Measurements from ENCODE around the gene SLX4IP.

SLX4IP gene

GRCh38 chr20:10463622-10464021 lies 28.5 kb downstream of the SLX4IP start:
- DNase-seq: no peak

- no peak for DNase-seq
These were observed 30.0 kb downstream of the SLX4IP start for GRCh38 chr20:10465135-10465534.

GRCh38 chr20:10466325-10466724 lies 31.2 kb downstream of the SLX4IP start:
- no peak for DNase-seq

- DNase-seq: no peak
These were observed 31.8 kb downstream of the SLX4IP start for GRCh38 chr20:10466855-10467254.

GRCh38 chr20:10467681-10468339 lies 32.7 kb downstream of the SLX4IP start:
- DNase-seq: no peak

GRCh38 chr20:10468340-10468845 lies 33.3 kb downstream of the SLX4IP start:
- DNase-seq: no peak

- no peak for DNase-seq
These were observed 34.0 kb downstream of the SLX4IP start for GRCh38 chr20:10469056-10469455.

- peak in 27 of 56 donors; percentile 2 to 56 (median 22) for DNase-seq
These were observed 34.5 kb downstream of the SLX4IP start for GRCh38 chr20:10469599-10469998.

GRCh38 chr20:10470276-10470675 lies 35.2 kb downstream of the SLX4IP start:
- no peak for DNase-seq

GRCh38 chr20:10472871-10473270 lies 37.8 kb downstream of the SLX4IP start:
- DNase-seq: no peak

- DNase-seq: peak in 1 of 56 donors; percentile 9
These were observed 39.6 kb downstream of the SLX4IP start for GRCh38 chr20:10474606-10475184.

GRCh38 chr20:10475225-10475624 lies 40.1 kb downstream of the SLX4IP start:
- DNase-seq: no peak

- no peak for DNase-seq
These were observed 41.2 kb downstream of the SLX4IP start for GRCh38 chr20:10476319-10476724.

GRCh38 chr20:10478205-10478604 lies 43.1 kb downstream of the SLX4IP start:
- no peak for DNase-seq

GRCh38 chr20:10478930-10479329 lies 43.8 kb downstream of the SLX4IP start:
- no peak for DNase-seq

GRCh38 chr20:10481676-10482075 lies 46.6 kb downstream of the SLX4IP start:
- no peak for DNase-seq

GRCh38 chr20:10483691-10484090 lies 48.6 kb downstream of the SLX4IP start:
- DNase-seq: no peak

- DNase-seq: peak in 1 of 56 donors; percentile 26
These were observed 52.3 kb downstream of the SLX4IP start for GRCh38 chr20:10487142-10488136.

GRCh38 chr20:10488534-10488933 lies 53.4 kb downstream of the SLX4IP start:
- DNase-seq: no peak

GRCh38 chr20:10489853-10490252 lies 54.7 kb downstream of the SLX4IP start:
- no peak for DNase-seq

- no peak for DNase-seq
These were observed 55.2 kb downstream of the SLX4IP start for GRCh38 chr20:10490257-10490656.

GRCh38 chr20:10490706-10491105 lies 55.6 kb downstream of the SLX4IP start:
- DNase-seq: peak in 6 of 56 donors; percentile 12 to 30 (median 19)
